Esophagus muscularis mucosa (tissue), 3 donors: Measurements from ENCODE around the gene TPX2.

Experiments used
- POLR2A ChIP-seq: fragments of 450-650 bp; IDR thresholded peaks from one replicate; pipeline ENCODE4 v1.6.1; 2017; ENCODE audit warnings: antibody characterized with exemption, moderate library complexity, mild to moderate bottlenecking, low read depth
- POLR2AphosphoS5 ChIP-seq, 2 donors: sonication (generic); formaldehyde crosslinking; IDR thresholded peaks; one replicate each; pipeline ENCODE4 v1.6.1; 2017; ENCODE audit warnings: antibody characterized with exemption in 2 of 2
- TF ChIP-seq, protein P1 (sequence below), 3 experiments: fragments of 200-600 bp in 2 of 3; fragments of 450-650 bp in 1 of 3; sonication (generic) in 2 of 3; IDR thresholded peaks; one replicate each; pipeline ENCODE4 v1.5.1; 2017 to 2019; ENCODE audit warnings: antibody characterized with exemption in 3 of 3, mild to moderate bottlenecking in 2 of 3, moderate library complexity in 1 of 3

DNA sequence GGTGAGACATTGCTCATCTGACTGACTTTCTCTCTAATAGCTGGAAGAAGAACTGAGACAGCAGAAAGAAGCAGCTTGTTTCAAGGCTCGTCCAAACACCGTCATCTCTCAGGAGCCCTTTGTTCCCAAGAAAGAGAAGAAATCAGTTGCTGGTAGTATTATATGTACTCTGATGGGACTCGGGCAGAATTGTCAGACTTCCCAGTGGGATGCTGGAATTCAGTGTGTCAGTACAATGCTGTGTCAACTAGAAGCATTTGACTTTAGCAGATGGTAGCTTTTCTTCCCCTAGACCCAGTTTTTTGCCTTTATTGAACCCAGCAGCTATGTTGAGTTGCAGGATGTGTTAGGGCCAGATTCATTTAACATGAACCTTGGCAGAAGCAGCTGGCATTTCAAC, 58.3 kb downstream of the TPX2 start:
- TF ChIP-seq, protein P1, sequence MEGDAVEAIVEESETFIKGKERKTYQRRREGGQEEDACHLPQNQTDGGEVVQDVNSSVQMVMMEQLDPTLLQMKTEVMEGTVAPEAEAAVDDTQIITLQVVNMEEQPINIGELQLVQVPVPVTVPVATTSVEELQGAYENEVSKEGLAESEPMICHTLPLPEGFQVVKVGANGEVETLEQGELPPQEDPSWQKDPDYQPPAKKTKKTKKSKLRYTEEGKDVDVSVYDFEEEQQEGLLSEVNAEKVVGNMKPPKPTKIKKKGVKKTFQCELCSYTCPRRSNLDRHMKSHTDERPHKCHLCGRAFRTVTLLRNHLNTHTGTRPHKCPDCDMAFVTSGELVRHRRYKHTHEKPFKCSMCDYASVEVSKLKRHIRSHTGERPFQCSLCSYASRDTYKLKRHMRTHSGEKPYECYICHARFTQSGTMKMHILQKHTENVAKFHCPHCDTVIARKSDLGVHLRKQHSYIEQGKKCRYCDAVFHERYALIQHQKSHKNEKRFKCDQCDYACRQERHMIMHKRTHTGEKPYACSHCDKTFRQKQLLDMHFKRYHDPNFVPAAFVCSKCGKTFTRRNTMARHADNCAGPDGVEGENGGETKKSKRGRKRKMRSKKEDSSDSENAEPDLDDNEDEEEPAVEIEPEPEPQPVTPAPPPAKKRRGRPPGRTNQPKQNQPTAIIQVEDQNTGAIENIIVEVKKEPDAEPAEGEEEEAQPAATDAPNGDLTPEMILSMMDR (IDR thresholded peaks at IDR 0.05): no peak
- TF ChIP-seq POLR2AphosphoS5 (IDR thresholded peaks at IDR 0.05): no peak
- no peak for TF ChIP-seq POLR2A
